ENCODE data around the gene SNCB.

GRCh38 chr5:176670449-176670848, 40.1 kb upstream of the SNCB start:
- TF ChIP-seq CTCF (IDR thresholded peaks at IDR 0.05) (no peak), EZH2 (IDR thresholded peaks at IDR 0.05) (no peak)
